HG03135 (cell line): ENCODE results near the gene SLC44A5.
"Not testable (repeated sequence)": the region's sequence is repeated elsewhere in the genome, so short reads cannot be mapped to it uniquely, and the experiment has no call there.

Experiments used
- ATAC-seq: cut with Tn5 transposase; IDR thresholded peaks from one replicate; pipeline ENCODE4 v1.9.1; 2021; ENCODE audit warnings: mild to moderate bottlenecking, moderate library complexity; ENCODE audit not compliant: unreplicated experiment

The SLC44A5 gene

DNA sequence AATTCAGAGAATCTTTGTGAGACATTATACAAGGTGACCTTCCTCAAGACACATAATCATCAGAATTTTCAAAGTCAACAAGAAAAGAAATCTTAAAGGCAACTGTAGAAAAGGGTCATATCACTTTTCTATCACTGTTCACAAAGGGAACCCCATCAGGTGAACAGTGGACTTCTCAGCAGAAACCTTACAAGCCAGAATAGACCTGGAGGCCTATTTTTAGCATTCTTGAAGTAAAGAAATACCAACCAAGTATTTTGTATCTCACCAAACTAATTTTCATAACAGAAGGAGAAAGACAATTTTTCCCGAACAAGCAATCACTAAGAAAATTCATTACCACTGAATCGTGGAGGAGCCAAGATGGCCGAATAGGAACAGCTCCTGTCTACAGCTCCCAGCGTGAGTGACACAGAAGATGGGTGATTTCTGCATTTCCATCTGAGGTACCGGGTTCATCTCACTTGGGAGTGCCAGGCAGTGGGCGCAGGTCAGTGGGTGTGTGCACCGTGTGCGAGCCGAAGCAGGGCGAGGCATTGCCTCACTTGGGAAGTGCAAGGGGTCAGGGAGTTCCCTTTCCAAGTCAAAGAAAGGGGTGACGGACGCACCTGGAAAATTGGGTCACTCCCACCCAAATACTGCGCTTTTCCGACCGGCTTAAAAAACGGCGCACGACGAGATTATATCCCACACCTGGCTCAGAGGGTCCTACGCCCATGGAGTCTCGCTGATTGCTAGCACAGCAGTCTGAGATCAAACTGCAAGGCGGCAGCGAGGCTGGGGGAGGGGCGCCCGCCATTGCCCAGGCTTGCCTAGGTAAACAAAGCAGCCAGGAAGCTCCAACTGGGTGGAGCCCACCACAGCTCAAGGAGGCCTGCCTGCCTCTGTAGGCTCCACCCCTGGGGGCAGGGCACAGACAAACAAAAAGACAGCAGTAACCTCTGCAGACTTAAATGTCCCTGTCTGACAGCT is 235.2 kb downstream of the SLC44A5 start:
- not testable (repeated sequence) for ATAC-seq

DNA sequence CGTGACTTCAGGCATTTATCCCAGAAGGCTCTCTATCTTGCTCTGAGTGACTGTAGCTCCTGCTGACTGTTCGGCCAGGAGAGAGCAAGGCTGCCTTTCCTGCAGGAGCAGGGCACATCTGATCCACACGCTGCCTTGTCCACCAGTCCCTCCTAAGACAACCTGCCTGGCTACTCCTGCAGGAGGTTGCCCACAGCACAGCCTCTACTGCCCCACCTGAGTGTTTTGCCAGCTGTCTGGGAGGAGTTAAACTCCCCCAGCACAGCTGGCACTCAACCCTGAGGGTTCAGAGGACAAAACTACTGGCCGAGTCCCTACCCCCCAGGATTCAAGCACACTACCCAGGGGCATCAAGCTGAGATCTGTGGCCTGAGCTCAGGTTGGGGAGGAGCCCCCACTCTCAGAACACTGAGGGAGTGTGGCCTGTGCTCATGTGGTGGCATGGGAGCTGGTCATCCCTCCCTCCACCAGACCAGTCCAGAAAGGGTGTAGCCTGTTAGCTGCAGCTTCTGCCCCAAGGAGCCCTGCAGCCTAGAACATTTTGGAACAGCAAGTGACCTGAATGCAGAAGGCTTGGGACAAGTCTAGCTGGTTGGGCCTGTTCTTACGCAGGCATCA is 237.3 kb downstream of the SLC44A5 start:
- no peak for ATAC-seq

GRCh38 chr1:75366595-75366994 is 244.3 kb downstream of the SLC44A5 start:
- ATAC-seq, result no peak

- no peak for ATAC-seq
Observed at GRCh38 chr1:75361260-75361659, 249.7 kb downstream of the SLC44A5 start.

DNA sequence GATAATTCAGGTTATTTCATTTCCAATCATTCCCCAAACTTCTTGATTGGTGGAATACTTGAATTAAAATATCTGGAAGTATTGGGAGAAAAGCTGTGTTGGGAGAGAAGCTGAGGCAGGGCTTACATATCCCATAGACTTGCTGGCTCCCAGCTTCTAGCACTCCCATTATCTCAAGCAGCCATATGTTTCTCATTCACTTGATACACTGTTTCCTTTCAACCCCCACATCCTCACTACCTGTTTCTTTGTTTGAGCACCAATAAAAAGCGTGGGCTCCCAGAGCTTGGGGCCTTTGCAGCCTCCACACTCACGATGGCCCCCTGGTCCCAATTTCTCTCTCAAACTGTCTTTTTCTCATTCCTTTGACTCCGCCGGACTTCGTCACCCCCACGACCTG is 256.6 kb downstream of the SLC44A5 start:
- not testable (repeated sequence) for ATAC-seq

DNA sequence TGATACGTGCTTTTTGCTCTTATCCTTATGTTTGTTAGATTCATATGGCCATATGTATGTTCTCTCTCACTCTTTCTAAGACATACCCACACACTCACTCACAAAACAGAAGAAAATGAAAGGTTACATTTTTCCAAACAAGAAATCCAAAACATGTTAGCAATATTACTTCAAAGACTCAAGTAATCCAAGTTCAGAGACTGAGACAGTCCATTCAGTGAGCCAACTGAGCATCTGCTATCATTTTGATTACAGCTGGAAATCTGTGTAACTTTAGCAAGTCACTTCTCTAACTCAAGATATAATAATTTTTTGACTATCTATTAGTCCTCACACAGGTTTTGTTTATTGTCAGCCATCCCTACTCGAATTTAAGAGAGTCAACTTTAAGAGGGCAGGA is 257.9 kb downstream of the SLC44A5 start:
- no peak for ATAC-seq

DNA sequence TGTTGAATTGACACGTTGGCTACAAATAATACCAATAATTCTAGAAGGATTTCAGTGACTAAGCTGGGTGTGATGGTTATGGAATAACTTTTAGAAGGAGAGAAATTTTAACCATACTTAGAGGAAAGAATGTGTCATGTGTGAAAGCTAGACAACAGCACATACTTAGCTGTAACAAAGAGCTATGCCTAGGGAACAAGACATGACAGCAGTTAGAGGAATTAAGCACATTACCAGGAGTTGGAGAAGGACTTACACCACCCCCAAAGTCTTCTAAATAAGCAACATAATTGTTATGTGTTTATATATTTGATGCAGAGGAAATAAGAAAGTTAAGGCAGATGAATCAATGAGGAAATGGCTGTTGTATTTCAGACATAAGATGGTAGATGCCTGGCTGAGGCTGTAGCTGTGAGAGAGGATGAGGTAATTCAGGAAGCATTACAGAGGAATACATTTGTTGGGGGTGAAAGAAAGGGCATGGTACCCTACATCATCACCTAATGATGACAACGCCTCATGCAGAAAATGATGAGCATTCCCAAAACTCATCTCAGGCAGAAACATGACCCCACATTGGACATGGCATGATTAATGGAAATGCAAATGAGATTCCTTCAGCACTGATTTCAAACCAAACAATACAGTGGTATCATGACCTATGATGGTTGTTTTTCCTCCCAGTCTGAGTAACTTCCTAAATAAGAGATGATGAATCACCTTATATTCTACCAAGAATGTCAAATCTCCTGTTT is 265.2 kb downstream of the SLC44A5 start:
- no peak for ATAC-seq

GRCh38 chr1:75342786-75343185 is 268.1 kb downstream of the SLC44A5 start:
- ATAC-seq, result no peak

DNA sequence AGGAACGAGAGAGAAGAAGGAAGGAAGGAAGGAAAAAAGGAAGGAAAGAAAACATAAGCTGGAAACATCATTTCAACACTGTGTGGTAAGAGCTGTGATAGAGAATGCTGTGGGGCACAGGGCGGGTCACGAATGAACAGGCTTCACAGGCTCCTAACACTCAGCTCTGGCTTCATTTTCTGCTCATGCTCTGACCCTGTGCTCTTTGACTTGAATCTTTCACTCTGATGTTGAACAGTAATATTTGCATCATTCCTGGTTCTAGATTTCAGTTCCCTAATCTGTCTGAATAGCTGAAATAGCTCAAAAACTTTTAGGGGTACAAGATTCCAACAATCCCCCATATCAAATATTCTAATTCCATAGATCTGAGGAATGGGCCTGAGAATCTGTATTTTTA is 269.4 kb downstream of the SLC44A5 start:
- peak; percentile 41 for ATAC-seq

DNA sequence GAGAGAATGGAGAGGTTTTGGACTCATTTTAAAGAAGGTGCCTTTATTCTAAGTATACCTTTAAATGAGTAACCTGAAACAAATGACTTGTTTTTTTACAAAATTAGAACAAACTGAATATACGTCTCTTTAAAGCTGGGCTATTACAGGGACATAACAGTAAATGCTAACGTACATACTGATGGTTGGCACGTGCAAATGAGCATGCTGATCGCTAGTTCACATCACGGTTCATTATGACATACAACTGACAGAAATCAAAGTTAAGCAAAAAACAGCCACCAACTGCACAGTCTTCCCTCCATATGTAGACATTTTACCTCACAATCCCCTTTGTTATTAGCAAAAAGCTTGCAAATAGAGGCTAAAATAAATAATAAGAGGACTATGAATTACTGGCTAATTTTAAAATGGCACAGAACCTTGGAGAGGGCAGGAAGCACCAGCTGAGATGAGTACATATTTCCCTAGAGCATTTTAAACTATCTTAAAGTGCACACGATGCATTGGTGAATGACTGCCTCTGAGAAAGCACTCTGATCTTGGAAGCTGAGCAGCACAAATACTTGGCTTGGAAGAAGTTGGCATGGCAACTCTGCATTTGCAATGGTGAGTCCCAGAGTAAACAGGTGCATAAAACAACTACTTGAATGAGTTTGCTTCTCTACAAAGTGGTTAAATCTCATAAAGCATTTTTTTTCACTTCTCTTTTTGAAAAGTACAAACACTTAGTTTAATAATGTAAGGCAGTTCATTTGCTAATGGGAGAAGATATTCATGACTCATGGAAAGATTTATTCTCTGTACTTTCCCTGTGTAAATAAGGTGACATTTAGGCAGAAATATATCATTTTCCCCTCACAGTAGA is 272.1 kb downstream of the SLC44A5 start:
- peak; percentile 90 for ATAC-seq

- ATAC-seq, result no peak
Observed at GRCh38 chr1:75334876-75335389, 276.0 kb downstream of the SLC44A5 start.

GRCh38 chr1:75330624-75331023 is 280.3 kb downstream of the SLC44A5 start:
- no peak for ATAC-seq

- no peak for ATAC-seq
Observed at GRCh38 chr1:75328691-75329090, 282.2 kb downstream of the SLC44A5 start.

DNA sequence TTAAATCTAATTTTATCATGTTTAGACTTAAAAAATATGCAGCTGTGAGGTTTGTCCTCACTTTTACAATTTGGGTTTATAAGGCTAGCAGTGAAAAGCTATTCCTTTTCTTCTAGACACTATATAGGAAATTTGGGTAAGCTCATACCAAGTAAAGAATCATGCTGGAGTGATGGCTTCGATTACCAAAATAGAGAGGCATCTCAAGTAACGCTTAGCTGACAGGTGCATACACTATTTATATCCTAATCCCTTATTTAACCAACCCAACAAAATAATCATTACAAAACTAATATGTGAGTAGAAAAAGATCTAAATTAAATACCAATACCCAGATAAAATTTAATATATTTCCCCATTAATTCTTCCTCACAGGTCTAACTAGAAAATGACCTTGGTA is 283.5 kb downstream of the SLC44A5 start:
- no peak for ATAC-seq

- ATAC-seq, result no peak
Observed at GRCh38 chr1:75317976-75318375, 292.9 kb downstream of the SLC44A5 start.

DNA sequence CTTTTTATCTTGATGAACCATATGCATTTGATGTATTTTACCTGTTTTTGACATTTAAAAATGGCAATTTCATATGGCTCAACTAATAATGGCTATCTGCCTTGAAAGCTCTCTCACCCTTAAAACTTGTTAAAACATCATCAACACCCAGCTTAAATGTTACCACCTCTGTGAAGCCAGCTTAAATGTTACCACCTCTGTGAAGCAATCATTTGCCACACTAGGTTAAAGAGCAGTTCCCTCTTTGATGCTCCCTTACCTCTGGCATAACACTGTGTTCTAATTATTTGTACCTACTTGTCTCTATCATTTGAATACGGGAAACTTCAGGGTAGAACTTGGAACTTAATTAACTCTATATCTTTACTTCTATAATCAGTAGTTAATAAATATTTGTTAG is 294.7 kb downstream of the SLC44A5 start:
- no peak for ATAC-seq

DNA sequence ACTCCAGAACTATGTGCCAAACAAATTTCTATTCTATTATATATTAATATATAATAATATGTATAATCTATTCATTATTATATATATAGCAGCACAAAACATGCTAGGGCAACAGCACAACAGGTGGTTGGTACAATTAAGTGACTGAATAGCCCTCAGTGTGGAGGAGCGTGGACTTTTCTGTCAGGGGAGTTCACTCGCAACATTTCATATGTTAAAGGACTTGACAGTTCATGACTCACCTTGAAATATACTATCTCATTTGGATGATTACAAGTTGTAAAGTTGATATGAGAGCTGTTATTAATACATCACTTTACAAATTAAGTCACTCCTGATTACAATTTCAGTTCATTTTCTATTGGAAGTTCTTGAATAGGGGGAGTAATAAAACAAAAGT is 298.3 kb downstream of the SLC44A5 start:
- ATAC-seq, result no peak

GRCh38 chr1:75310067-75310466 is 300.8 kb downstream of the SLC44A5 start:
- ATAC-seq, result no peak

DNA sequence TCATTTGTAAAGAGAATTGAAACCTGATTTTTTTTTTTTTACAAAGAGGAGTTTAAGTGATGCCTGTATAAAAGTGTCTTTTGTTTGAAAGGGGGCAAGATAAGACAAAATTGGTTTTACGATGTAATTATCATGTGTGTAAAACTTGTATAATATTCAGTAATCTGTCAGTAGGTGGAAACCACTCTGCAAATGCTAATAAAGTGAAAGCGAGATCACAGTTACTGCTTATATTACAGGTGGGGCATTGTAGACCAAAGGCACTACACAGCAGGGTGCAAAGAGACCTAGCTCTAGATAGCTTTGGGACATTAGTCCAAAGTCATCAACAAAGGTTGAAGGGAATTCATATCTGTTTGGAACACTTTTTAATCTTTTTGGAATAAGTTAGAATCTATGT is 302.5 kb downstream of the SLC44A5 start:
- no peak for ATAC-seq

- ATAC-seq, result no peak
Observed at GRCh38 chr1:75305061-75305460, 305.9 kb downstream of the SLC44A5 start.
